ENCODE measurements around the gene RPL7A. TPM values are rescaled to one million over a fixed set of nuclear protein-coding genes. Genes with fewer than 3 reads are reported as not detected.
"Not testable (repeated sequence)": the region's sequence is repeated elsewhere in the genome, so short reads cannot be mapped to it uniquely, and the experiment has no call there.

The RPL7A gene
- polyA plus RNA-seq, 3 donors = 2,933 to 4,055 (median 3,432) TPM

GRCh38 chr9:133377280-133377679 is 29.3 kb downstream of the RPL7A start:
- not testable (repeated sequence) for H3K27ac ChIP-seq (ENCODE audit: low read depth, low read length)
- 84 to 91% (median 86%) methylated on average over 14 of the region's 14 CpGs for WGBS, 3 donors

GRCh38 chr9:133377721-133378216 is 29.8 kb downstream of the RPL7A start:
- 61 to 70% (median 63%) methylated on average over 6 of the region's 6 CpGs for WGBS, 3 donors
- no peak overlapping the region for H3K27ac ChIP-seq (ENCODE audit: low read depth, low read length)

GRCh38 chr9:133378408-133378962 is 30.5 kb downstream of the RPL7A start:
- H3K27ac ChIP-seq (ENCODE audit: low read depth, low read length) = no peak overlapping the region
- WGBS, 3 donors = 66 to 95% (median 71%) methylated on average over 1 of the region's 1 CpG

GRCh38 chr9:133379153-133380086 is 31.4 kb downstream of the RPL7A start:
- 92 to 96% (median 95%) methylated on average over 14 of the region's 14 CpGs for WGBS, 3 donors
- no peak overlapping the region for H3K27ac ChIP-seq (ENCODE audit: low read depth, low read length)

GRCh38 chr9:133380734-133381133 is 32.7 kb downstream of the RPL7A start:
- WGBS, 3 donors = 83 to 86% (median 84%) methylated on average over 4 of the region's 4 CpGs
- no peak overlapping the region for H3K27ac ChIP-seq (ENCODE audit: low read depth, low read length)

- no peak overlapping the region for H3K27ac ChIP-seq (ENCODE audit: low read depth, low read length)
- 77 to 91% (median 90%) methylated on average over 4 of the region's 4 CpGs for whole genome bisulfite sequencing, 3 donors
These were observed 34.6 kb downstream of the RPL7A start for GRCh38 chr9:133382507-133383141.

- 93 to 98% (median 97%) methylated on average over 3 of the region's 3 CpGs for WGBS, 3 donors
- no peak overlapping the region for H3K27ac ChIP-seq (ENCODE audit: low read depth, low read length)
These were observed 35.4 kb downstream of the RPL7A start for GRCh38 chr9:133383438-133383837.

GRCh38 chr9:133384736-133385321 is 36.8 kb downstream of the RPL7A start:
- 73 to 94% (median 84%) methylated on average over 17 of the region's 17 CpGs for WGBS, 3 donors
- no peak overlapping the region for H3K27ac ChIP-seq (ENCODE audit: low read depth, low read length)

- H3K27ac ChIP-seq (ENCODE audit: low read depth, low read length) = no peak overlapping the region
- 87 to 89% (median 88%) methylated on average over 14 of the region's 14 CpGs for WGBS, 3 donors
These were observed 37.4 kb downstream of the RPL7A start for GRCh38 chr9:133385452-133385851.

GRCh38 chr9:133386338-133386737 is 38.3 kb downstream of the RPL7A start:
- whole genome bisulfite sequencing, 3 donors = 81 to 83% (median 83%) methylated on average over 13 of the region's 13 CpGs
- H3K27ac ChIP-seq (ENCODE audit: low read depth, low read length) = no peak overlapping the region

GRCh38 chr9:133387680-133388079 is 39.7 kb downstream of the RPL7A start:
- no peak overlapping the region for H3K27ac ChIP-seq (ENCODE audit: low read depth, low read length)
- WGBS, 3 donors = 81 to 90% (median 85%) methylated on average over 9 of the region's 9 CpGs

GRCh38 chr9:133389025-133389557 is 41.1 kb downstream of the RPL7A start:
- no peak overlapping the region for H3K27ac ChIP-seq (ENCODE audit: low read depth, low read length)
- WGBS, 3 donors = 96% methylated on average over 12 of the region's 12 CpGs

GRCh38 chr9:133389562-133389961 is 41.5 kb downstream of the RPL7A start:
- H3K27ac ChIP-seq (ENCODE audit: low read depth, low read length) = no peak overlapping the region
- 84 to 85% (median 85%) methylated on average over 13 of the region's 13 CpGs for WGBS, 3 donors

- H3K27ac ChIP-seq (ENCODE audit: low read depth, low read length) = no peak overlapping the region
- WGBS, 3 donors = 79 to 87% (median 82%) methylated on average over 7 of the region's 7 CpGs
These were observed 42.7 kb downstream of the RPL7A start for GRCh38 chr9:133390713-133391112.

GRCh38 chr9:133391449-133391848 is 43.4 kb downstream of the RPL7A start:
- H3K27ac ChIP-seq (ENCODE audit: low read depth, low read length) = not testable (repeated sequence)

GRCh38 chr9:133392308-133392707 is 44.3 kb downstream of the RPL7A start:
- WGBS, 3 donors = 94 to 98% (median 97%) methylated on average over 3 of the region's 3 CpGs
- H3K27ac ChIP-seq (ENCODE audit: low read depth, low read length) = not testable (repeated sequence)

More at GRCh38 chr9:133391449-133391848, 43.4 kb downstream of the RPL7A start:
- 36 to 55% (median 45%) methylated on average over 2 to 3 of the region's 4 CpGs for WGBS, 3 donors

GRCh38 chr9:133393399-133393798 is 45.4 kb downstream of the RPL7A start:
- no peak overlapping the region for H3K27ac ChIP-seq (ENCODE audit: low read depth, low read length)
- 85 to 95% (median 95%) methylated on average over 3 of the region's 3 CpGs for WGBS, 3 donors

GRCh38 chr9:133394687-133395271 is 46.8 kb downstream of the RPL7A start:
- H3K27ac ChIP-seq (ENCODE audit: low read depth, low read length) = no peak overlapping the region
- 15 to 32% (median 27%) methylated on average over 8 of the region's 8 CpGs for WGBS, 3 donors
